ENCODE data around the gene DNAL1.
A peak's percentile ranks its signal among the peaks of the same experiment; 100 is the strongest.
"Not testable (repeated sequence)": the region's sequence is repeated elsewhere in the genome, so short reads cannot be mapped to it uniquely, and the experiment has no call there.

DNAL1 gene

DNA sequence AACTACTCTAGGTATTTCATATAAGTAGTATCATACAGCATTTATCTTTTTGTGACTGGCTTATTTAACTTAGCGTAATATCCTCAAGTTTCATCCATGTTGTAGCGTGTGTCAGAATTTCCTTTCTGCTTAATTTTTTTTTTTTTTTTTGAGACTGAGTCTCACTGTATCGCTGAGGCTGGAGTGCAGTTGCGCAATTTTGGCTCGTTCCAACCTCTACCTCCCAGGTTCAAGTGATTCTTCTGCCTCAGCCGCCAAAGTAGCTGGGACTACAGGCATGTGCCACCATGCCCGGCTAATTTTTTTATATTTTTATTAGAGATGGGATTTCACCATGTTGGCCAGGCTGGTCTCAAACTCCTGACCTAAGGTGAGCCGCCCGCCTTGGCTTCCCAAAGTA, 40.5 kb downstream of the DNAL1 start:
- DNase-seq, result no peak

DNA sequence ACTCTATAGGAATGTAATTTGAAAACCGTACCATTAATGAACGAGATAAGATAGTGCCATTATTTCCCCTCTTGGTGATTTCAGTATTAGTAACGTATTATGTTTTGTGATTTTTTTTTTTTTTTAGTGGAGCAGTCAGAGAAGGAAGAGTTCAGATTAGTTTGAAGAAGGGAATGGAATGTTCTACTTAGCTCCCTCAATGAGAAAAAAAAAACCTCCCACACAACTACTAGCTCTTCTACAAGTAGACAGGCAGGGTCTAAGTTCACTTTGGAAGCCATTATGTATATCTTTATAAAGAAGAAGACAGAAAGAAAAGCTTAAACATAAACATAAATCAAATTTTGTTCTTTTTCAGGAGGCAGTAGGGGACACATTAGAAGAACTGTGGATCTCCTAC, 42.1 kb downstream of the DNAL1 start:
- no peak for DNase-seq
- in situ Hi-C loops (cut with HindIII; ENCODE audit: low pct_ligation_motif_present, low pct_unique_long_range_greater_than_20kb, low sequenced_read_pairs), result no loop called here

More for the DNA sequence above, 40.5 kb downstream of the DNAL1 start:
- in situ Hi-C loops (cut with HindIII; ENCODE audit: low pct_ligation_motif_present, low pct_unique_long_range_greater_than_20kb, low sequenced_read_pairs), result no loop called here

- in situ Hi-C loops (cut with HindIII; ENCODE audit: low pct_ligation_motif_present, low pct_unique_long_range_greater_than_20kb, low sequenced_read_pairs), result no loop called here
- no peak for DNase-seq
Observed at GRCh38 chr14:73694083-73694482, 49.3 kb downstream of the DNAL1 start.

- in situ Hi-C loops (cut with HindIII; ENCODE audit: low pct_ligation_motif_present, low pct_unique_long_range_greater_than_20kb, low sequenced_read_pairs), result no loop called here
- DNase-seq, result no peak
Observed at GRCh38 chr14:73695082-73695481, 50.3 kb downstream of the DNAL1 start.

GRCh38 chr14:73695997-73696396, 51.2 kb downstream of the DNAL1 start:
- in situ Hi-C loops (cut with HindIII; ENCODE audit: low pct_ligation_motif_present, low pct_unique_long_range_greater_than_20kb, low sequenced_read_pairs), result no loop called here
- no peak for DNase-seq

DNA sequence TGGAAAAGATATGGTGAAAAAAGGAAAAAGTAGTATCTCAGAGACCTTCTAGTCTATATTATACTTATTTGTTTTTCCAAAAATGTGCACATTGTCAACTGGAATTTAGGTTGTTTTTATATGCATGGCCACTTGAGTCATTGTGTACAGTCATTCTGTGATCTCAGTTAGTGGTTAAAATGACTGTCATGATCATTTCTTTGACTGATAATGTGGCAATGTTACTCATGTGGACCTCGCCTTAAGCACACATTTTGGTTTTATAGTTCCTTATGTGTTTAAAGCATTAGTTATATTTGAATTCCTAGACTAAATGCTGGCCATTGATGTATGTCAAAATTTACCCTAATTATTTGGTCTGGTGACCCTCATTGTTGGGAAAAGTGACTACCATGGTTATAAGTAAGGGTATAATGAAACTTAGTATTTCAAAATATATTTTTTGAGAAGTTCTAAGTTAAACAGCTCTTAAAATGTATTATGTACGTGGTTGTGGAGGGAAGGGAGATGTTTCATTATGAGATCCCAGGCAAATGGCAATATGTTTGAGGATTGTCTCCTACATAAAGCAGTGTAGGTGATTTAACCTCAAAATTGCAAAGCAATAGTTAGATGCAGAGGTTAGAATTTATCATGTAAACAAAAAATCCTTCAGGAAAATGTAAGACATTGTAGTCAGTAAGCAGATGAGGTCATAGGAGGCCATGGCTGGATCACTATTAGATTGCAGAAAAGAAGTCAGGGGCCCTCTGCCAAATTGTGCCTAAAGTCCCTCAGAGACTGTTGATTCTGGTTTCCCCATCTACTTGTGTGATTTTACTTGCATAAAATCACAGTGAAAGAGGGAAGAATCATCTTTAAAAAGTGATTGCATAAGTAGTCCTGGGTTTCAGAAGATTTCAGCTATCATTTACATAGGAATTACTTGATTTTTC, 51.9 kb downstream of the DNAL1 start:
- DNase-seq, result no peak
- in situ Hi-C loops (cut with HindIII; ENCODE audit: low pct_ligation_motif_present, low pct_unique_long_range_greater_than_20kb, low sequenced_read_pairs), result no loop called here

GRCh38 chr14:73700325-73700724, 55.5 kb downstream of the DNAL1 start:
- in situ Hi-C loops (cut with HindIII; ENCODE audit: low pct_ligation_motif_present, low pct_unique_long_range_greater_than_20kb, low sequenced_read_pairs), result no loop called here
- peak; percentile 43 for DNase-seq

GRCh38 chr14:73708076-73708475, 63.3 kb downstream of the DNAL1 start:
- in situ Hi-C loops (cut with HindIII; ENCODE audit: low pct_ligation_motif_present, low pct_unique_long_range_greater_than_20kb, low sequenced_read_pairs); DNase-seq: not testable (repeated sequence)

DNA sequence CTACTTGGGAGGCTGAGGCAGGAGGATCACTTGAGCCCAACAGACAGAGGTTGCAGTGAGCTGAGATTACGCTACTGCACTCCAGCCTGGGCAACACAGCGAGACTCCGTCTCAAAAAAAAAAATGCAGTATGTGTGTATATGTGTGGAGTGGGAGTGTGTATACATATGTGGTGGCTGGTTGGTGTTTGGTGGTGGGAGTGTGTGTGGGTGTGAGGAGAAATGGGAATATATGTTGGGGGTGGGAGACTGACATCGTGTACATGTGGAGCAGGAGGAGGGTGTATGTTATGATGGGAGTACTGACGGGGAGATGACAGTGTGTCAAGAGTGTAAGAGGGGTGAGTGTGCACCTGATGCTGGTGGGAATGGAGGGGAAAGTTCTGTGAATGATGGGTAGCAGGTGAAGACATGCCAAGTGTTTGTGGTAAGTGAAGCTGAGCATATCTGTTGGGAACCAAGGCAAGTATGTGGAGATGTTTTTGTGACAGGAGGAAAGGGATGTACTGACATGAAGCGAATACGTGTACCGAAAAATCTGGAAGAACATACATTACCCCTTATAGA, 65.2 kb downstream of the DNAL1 start:
- in situ Hi-C loops (cut with HindIII; ENCODE audit: low pct_ligation_motif_present, low pct_unique_long_range_greater_than_20kb, low sequenced_read_pairs), result no loop called here
- DNase-seq, result no peak

GRCh38 chr14:73710737-73711136, 66.0 kb downstream of the DNAL1 start:
- in situ Hi-C loops (cut with HindIII; ENCODE audit: low pct_ligation_motif_present, low pct_unique_long_range_greater_than_20kb, low sequenced_read_pairs), result no loop called here
- DNase-seq, result no peak

DNA sequence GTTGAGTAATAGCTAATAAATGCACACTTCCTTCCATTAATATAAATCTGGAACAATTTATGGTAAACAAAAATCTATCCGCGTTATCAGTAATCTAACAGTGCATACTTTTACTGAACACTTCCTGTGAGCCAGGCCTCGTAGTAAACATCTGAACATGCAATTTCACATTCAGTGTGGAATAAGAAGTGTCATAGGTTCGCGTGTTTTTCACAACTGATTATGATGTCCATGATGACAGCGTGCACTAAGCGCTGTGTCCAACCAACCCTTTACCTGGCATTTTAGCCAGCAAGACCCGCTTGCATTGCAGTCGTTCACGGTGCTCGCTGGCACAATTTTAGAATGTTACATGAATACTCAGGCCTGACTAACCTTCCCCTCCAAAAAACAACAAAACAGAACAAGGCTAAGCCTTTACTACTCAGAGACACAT, 67.3 kb downstream of the DNAL1 start:
- DNase-seq, result no peak
- in situ Hi-C loops (cut with HindIII; ENCODE audit: low pct_ligation_motif_present, low pct_unique_long_range_greater_than_20kb, low sequenced_read_pairs), result no loop called here

GRCh38 chr14:73712540-73713180, 67.9 kb downstream of the DNAL1 start:
- in situ Hi-C loops (cut with HindIII; ENCODE audit: low pct_ligation_motif_present, low pct_unique_long_range_greater_than_20kb, low sequenced_read_pairs), result no loop called here
- DNase-seq, result peak; percentile 29

DNA sequence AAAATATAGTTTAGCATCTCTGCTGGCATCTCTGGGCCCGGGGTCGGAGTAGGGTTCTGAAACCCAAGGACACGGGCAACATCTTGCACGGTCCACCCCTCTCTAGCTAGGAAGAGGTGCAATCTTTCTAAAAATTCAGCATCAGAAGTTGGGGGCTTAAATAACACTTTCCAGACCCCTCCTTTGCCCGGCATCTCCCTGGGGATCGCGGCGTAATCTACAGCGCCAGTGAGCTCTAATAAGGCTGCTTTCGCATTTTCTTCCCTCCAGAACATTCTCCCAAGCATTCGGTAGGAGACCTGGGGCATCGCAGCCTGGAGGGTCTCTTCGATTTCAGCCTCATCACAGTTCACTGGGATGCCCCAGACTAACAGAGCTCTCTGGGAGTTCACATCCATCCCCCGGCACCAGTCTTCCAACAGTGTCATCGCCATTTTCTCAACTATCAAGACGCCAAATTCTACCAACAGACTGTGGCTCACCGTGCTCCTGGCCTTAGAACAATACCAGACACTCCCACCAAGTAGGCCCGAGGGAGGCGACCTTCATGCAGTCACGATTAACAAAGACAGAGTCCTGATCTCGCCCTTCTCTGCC, 68.5 kb downstream of the DNAL1 start:
- DNase-seq, result peak; percentile 33
- in situ Hi-C loops (cut with HindIII; ENCODE audit: low pct_ligation_motif_present, low pct_unique_long_range_greater_than_20kb, low sequenced_read_pairs), result no loop called here

GRCh38 chr14:73713803-73714655, 69.2 kb downstream of the DNAL1 start, which contains the start of gene PNMA1:
Gene PNMA1 (minus strand): TSS chr14:73714384. CDS start chr14:73713639, 745 bp downstream.
- DNase-seq, result peak; percentile 82
- in situ Hi-C loops (cut with HindIII; ENCODE audit: low pct_ligation_motif_present, low pct_unique_long_range_greater_than_20kb, low sequenced_read_pairs), result no loop called here

DNA sequence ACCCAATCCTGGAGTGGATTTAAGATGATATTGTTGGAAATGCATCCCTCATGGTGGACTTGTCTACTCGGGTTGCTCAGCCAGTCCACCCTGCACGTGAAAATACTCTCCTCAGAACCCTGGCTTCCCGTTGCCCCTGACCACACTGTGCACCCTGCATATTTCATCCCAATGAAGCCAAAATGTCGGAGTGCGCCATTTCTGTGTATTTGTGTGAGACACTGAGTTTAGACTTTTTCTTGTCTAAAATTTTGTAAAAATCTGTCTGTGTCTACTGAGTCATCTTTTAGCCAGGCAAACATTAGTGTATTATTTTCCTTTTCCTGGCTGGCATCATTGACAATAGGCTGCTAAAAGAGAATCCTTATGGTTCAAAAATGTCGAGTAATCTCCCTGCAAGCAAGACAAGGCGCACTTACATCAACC, 69.9 kb downstream of the DNAL1 start:
- in situ Hi-C loops (cut with HindIII; ENCODE audit: low pct_ligation_motif_present, low pct_unique_long_range_greater_than_20kb, low sequenced_read_pairs), result no loop called here
- peak; percentile 22 for DNase-seq

GRCh38 chr14:73715707-73716106, 70.9 kb downstream of the DNAL1 start:
- in situ Hi-C loops (cut with HindIII; ENCODE audit: low pct_ligation_motif_present, low pct_unique_long_range_greater_than_20kb, low sequenced_read_pairs), result no loop called here
- no peak for DNase-seq

DNA sequence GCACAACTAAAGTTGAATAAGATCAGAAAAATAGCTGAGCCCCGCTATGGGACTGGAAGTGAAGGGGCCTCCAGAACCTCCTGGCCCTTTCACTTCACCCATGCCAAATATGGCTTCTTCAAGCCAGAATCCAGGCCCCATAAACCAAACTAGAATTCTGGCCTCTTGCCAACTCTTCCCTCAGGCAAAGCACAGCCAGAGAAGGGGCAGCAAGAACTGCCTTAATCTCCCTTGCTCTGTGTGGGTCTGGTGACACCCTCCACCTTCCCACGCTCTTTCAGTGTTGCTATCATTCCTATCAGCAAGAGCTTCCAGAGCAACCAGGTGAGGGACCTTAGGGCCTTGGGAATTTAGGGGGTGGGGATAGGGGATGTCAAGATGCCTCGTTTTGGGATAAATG, 72.5 kb downstream of the DNAL1 start:
- DNase-seq, result no peak
- in situ Hi-C loops (cut with HindIII; ENCODE audit: low pct_ligation_motif_present, low pct_unique_long_range_greater_than_20kb, low sequenced_read_pairs), result no loop called here

GRCh38 chr14:73717711-73718417, 73.1 kb downstream of the DNAL1 start:
- no peak for DNase-seq
- in situ Hi-C loops (cut with HindIII; ENCODE audit: low pct_ligation_motif_present, low pct_unique_long_range_greater_than_20kb, low sequenced_read_pairs), result no loop called here

Data from ACHN (cell line).